GM21515 (cell line): ENCODE results near the gene ZNF581.

Experiments used
- ATAC-seq: cut with Tn5 transposase; IDR thresholded peaks from one replicate; pipeline ENCODE4 v1.9.1; 2021; ENCODE audit not compliant: unreplicated experiment

Gene ZNF581

DNA sequence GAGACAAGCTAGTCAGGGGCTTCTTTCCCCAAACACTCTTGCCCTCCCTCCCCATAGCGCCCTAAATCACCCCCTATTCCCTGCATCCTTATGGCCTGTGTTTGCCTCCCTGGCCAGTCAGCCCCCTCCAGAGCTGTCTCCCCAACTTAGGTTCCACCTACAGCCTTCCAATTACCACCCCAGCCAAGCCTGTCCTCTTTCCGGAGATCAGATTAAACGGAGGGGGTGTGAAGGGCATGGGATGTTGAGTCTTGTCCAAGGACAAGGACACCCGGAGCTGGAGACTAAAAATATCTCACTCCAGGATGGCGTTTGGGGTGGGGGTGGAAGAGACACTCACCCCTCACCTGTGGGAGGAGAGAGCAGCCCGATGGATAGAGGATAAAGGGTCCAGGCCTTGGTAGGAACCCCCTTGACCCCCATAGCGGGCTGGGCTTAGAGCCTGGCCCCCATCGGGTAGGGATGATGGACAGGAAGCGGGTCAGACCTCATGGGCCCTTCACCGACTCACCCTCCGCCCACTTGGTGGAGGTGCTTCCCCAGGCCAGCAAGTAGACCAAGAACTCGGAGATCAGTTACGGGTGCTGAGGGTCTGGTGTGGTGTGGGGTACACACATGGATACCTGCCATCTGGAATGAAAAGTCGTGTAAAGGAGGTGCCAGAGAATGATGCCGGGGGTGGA is 32.0 kb upstream of the ZNF581 start:
- no peak for ATAC-seq

- no peak for ATAC-seq
Observed at GRCh38 chr19:55611983-55612645, 31.3 kb upstream of the ZNF581 start.

- ATAC-seq, result no peak
Observed at GRCh38 chr19:55613396-55613795, 30.1 kb upstream of the ZNF581 start.

DNA sequence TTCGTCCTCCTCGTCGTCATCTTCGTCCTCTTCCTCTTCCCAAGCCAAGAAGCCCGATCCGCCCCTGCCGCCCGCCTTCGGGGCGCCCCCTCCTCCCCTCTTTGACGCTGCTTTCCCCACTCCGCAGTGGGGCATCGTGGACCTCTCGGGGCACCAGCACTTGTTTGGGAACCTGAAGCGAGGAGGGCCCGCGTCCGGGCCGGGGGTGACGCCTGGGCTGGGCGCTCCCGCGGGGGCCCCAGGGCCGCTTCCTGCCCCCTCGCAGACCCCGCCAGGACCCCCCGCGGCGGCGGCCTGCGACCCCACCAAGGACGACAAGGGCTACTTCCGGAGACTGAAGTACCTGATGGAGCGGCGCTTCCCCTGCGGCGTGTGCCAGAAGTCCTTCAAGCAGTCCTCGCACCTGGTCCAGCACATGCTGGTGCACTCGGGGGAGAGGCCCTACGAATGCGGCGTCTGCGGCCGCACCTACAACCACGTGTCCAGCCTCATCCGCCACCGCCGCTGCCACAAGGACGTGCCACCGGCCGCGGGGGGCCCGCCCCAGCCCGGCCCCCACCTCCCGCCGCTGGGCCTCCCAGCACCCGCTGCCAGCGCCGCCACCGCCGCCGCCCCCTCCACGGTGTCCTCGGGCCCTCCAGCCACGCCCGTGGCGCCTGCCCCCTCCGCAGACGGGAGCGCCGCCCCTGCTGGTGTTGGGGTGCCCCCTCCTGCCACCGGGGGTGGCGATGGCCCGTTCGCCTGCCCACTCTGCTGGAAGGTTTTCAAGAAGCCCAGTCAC is 29.3 kb upstream of the ZNF581 start:
- no peak for ATAC-seq

- ATAC-seq, result no peak
Observed at GRCh38 chr19:55614711-55615542, 28.5 kb upstream of the ZNF581 start.

DNA sequence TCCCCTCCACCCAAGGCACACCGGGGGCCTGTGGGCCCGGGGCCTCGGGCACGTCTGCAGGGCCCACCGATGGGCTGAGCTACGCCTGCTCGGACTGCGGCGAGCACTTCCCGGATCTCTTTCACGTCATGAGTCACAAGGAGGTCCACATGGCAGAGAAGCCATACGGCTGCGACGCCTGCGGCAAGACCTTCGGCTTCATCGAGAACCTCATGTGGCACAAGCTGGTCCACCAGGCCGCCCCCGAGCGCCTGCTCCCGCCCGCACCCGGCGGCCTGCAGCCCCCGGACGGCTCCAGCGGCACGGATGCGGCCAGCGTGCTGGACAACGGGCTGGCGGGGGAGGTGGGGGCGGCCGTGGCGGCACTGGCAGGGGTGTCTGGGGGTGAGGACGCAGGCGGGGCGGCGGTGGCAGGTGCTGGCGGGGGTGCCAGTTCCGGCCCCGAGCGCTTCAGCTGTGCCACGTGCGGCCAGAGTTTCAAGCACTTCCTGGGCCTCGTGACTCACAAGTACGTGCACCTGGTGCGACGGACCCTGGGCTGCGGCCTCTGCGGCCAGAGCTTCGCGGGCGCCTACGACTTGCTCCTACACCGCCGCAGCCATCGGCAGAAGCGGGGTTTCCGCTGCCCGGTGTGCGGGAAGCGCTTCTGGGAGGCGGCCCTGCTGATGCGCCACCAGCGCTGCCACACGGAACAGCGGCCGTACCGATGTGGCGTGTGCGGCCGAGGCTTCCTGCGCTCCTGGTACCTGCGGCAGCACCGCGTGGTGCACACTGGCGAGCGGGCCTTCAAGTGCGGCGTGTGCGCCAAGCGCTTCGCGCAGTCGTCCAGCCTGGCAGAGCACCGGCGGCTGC is 27.7 kb upstream of the ZNF581 start:
- ATAC-seq, result no peak

GRCh38 chr19:55616395-55616875 is 27.0 kb upstream of the ZNF581 start:
- no peak for ATAC-seq

GRCh38 chr19:55617426-55617825 is 26.0 kb upstream of the ZNF581 start:
- no peak for ATAC-seq

DNA sequence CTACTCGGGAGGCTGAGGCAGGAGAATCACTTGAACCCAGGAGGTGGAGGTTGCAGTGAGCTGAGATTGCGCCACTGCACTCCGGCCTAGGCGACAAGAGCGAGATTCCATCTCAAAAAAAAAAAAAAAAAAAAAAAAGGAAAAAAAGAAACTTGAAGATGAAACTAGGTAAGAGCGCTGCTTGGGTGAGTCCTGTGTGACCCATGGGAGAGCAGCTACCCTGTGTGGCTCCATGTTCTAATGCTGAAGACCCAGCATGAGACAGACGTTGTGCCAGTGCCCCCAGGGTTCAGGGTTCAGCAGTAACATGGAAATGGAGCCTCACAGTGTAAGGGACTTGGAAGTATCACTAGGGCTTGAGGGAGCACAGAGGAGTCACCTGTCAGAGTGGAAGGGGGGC is 25.0 kb upstream of the ZNF581 start:
- no peak for ATAC-seq

GRCh38 chr19:55619286-55619685 is 24.2 kb upstream of the ZNF581 start:
- no peak for ATAC-seq

GRCh38 chr19:55620410-55621204 is 22.8 kb upstream of the ZNF581 start:
- no peak for ATAC-seq

GRCh38 chr19:55621205-55621672 is 22.2 kb upstream of the ZNF581 start:
- no peak for ATAC-seq

DNA sequence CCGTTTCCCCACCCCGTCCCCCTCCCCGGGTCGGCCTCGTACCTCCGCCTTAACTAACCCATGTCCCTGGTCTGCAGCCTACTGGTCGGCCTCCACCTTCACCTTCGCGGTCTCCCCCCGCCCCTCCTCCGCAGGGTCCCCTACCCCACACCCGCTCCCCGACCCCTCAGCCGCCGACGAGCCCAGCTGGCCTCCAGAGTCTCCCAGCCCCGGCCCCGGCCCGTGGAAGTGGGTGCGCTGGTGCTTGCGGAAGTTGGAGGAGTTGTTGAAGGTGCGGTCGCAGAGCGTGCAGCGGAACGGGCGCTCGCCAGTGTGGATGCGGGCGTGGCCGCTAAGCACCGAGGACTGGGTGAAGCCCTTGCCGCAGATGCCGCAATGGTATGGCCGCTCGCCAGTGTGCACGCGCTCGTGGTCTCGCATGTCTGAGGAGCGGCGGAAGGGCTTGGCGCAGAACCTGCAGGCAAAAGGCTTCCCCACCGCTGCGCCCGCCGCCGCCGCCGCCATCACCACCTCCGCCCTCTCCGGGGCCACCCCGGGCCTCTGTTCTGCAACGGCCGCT is 21.7 kb upstream of the ZNF581 start:
- ATAC-seq, result no peak

- no peak for ATAC-seq
Observed at GRCh38 chr19:55622242-55622969, 21.0 kb upstream of the ZNF581 start.

DNA sequence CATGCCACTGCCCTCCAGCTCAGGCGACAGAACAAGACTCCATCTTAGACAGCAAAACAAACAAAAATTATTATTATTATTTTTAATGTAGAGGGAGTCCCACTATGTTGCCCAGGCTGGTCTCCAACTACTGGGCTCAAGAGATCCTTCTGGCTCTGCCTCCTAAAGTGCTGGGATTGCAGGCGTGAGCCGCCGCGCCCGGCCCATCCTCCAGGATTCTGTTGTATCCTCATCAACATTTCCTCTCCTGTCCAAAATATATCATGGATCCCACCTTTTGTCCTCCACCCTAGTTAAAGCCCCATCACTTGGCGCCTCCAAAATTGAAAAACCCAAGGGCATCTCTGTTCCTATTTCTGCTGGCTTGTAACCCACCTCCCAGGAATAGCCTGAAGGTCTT is 20.3 kb upstream of the ZNF581 start:
- no peak for ATAC-seq

- ATAC-seq, result no peak
Observed at GRCh38 chr19:55623561-55623960, 19.9 kb upstream of the ZNF581 start.

DNA sequence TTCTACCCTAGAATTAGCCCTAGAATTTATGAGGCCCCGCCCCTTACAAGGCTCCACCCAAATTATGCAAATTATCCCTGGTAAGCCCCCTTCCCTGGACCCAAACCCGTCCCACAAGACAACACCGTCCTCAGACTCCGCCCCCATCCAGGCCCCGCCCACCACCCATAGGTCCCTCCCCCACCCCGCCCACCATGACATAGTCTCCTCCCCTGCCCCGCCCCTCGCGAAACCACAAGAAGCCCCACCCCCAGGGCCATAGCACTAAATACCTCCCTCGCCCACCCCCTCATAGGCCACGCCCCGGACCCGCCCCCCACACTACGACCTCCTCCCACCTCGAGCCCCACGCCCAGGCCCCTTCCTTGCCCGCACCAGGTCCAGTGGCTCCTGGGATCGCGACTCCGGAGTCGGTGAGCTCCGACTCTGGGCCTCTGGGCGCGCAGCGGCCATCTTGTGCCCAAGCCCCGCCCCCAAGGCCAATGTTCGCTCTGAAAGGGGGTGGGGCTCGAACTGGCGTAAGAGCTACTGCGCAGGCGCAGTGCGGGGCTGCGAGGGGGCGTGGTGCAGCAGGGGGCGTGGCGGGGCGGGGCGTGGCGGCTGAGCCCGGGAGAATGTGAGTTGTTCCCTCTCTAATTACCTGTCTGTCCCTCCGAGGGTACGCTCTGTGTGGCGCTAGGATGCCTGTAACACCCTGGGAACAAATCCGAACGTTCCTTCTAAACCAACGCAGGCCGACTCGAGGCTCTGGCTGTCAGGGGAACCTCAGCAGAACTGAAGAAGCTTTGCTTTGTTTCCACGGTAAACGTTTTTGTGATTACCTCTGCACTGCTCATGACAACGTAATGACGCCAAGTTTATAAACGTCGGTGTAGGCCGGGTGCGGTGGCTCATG is 19.1 kb upstream of the ZNF581 start, which contains the start of gene ZNF784:
TSS of gene ZNF784 (minus strand) at position 458 of the 895 bp plus-strand sequence. CDS start at position 453, 5 bp downstream.
- peak; percentile 43 for ATAC-seq
